Omental fat pad (tissue), 4 donors: Measurements from ENCODE around the gene MET. TPM values are rescaled to one million over a fixed set of nuclear protein-coding genes. Genes with fewer than 3 reads are reported as not detected.
"Not testable (repeated sequence)": the region's sequence is repeated elsewhere in the genome, so short reads cannot be mapped to it uniquely, and the experiment has no call there.

Experiments used
- ATAC-seq: fragments of 150-250 bp; one replicate; pipeline ENCODE4 v1.9.1; 2016; ENCODE audit warnings: mild to moderate bottlenecking, moderate library complexity; ENCODE audit not compliant: low FRiP score
- DNase-seq: peaks from one replicate; pipeline ENCODE4 v3.0.0-alpha.2; 2019; ENCODE audit warnings: low spot score
- CTCF ChIP-seq, 3 donors: fragments of 450-650 bp; IDR thresholded peaks; one replicate each; pipeline ENCODE4 v1.5.1; 2016 to 2017; ENCODE audit warnings: antibody characterized with exemption in 3 of 3, mild to moderate bottlenecking in 3 of 3, moderate library complexity in 2 of 3
- total RNA-seq, 4 donors: library from RNA; depleted of rRNA; stranded (reverse); fragments of >200 nt; gene quantifications; one replicate each; pipeline ENCODE4 v1.1.0, GENCODE V29; 2016

The MET gene
- total RNA-seq, 4 donors from 2014 or later: 24.9 to 92.4 (median 54.4) TPM

GRCh38 chr7:116815041-116815440, 143.0 kb downstream of the MET start:
- TF ChIP-seq CTCF (IDR thresholded peaks at IDR 0.05): no peak
- DNase-seq (no peak), ATAC-seq (no peak)

GRCh38 chr7:116820149-116820548, 148.2 kb downstream of the MET start:
- DNase-seq (no peak), ATAC-seq (no peak)
- TF ChIP-seq CTCF (IDR thresholded peaks at IDR 0.05): no peak

GRCh38 chr7:116821647-116822046, 149.7 kb downstream of the MET start:
- not testable (repeated sequence) for DNase-seq, ATAC-seq

- ATAC-seq (no peak), DNase-seq (no peak)
- TF ChIP-seq CTCF (IDR thresholded peaks at IDR 0.05): no peak
Measured at GRCh38 chr7:116824449-116824848, 152.5 kb downstream of the MET start.

DNA sequence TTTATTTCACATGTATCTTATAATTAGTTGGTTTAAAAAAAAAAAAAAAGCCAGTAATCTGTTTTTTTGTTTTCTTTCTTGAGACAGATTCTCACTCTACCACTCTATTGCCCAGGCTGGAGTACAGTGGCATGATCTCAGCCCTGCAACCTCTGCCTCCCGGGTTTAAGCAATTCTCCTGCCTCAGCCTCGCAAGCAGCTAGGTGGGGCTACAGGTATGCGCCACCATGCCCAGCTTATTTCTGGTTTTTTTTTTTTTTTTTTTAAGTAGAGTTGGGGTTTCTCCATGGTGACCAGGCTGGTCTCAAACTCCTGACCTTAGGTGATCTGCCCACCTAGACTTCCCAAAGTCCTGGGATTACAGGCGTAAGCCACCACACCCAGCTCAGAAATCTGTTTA, 156.3 kb downstream of the MET start:
- ATAC-seq: no peak
- no peak for TF ChIP-seq CTCF (IDR thresholded peaks at IDR 0.05)
- no peak for DNase-seq

GRCh38 chr7:116829041-116829440, 157.0 kb downstream of the MET start:
- DNase-seq: no peak
- TF ChIP-seq CTCF (IDR thresholded peaks at IDR 0.05): no peak
- ATAC-seq: no peak

DNA sequence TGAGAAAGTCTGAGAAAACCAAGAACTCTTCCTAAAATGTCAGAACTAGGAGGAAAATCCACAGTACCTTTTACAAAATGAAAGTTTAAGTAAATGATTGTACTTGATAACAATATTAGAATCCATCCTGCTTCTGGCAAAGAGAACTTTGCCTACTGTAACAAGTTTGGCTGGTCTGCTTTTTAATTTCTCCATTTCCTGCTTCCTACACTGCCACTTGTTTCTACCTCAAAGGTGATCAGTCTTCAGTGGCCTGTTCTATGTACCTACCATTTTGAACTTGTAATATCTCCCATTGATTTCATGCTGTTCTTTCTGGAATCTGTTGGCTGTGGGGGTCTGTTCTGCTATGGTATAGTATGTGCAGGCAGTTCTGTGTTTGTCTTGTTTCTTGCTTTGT, 157.5 kb downstream of the MET start:
- no peak for TF ChIP-seq CTCF (IDR thresholded peaks at IDR 0.05)
- DNase-seq (no peak), ATAC-seq (no peak)

GRCh38 chr7:116832692-116833091, 160.7 kb downstream of the MET start:
- ATAC-seq (no peak), DNase-seq (no peak)
- TF ChIP-seq CTCF (IDR thresholded peaks at IDR 0.05): no peak
